HEK293 (cell line): ENCODE results near the gene SLC5A1.

Source experiments
- CTCF ChIA-PET: fragments of 350-600 bp; formaldehyde crosslinking; extraction: SDS; loops from one replicate; lab custom pipeline; 2021; ENCODE audit warnings: antibody characterized with exemption; lab: Yijun Ruan, JAX
- POLR2A ChIA-PET: fragments of 300-600 bp; formaldehyde crosslinking; extraction: SDS; loops from one replicate; lab custom pipeline; 2020; ENCODE audit warnings: antibody characterized with exemption, inconsistent platforms; lab: Yijun Ruan, JAX
- H3K27ac ChIP-seq: fragments of 200-500 bp; sonication (Bioruptor generic); 2 replicates; pipeline ENCODE4 v1.5.1; 2014; ENCODE audit warnings: low read depth, low read length, control low read depth, inconsistent platforms; ENCODE audit errors: extremely low read depth
- H3K36me3 ChIP-seq, 2 experiments: fragments of 200-500 bp in 1 of 2; sonication (Bioruptor generic) in 1 of 2; 1 replicate in 1 of 2; 2 replicates in 1 of 2; pipeline ENCODE4 v1.5.1; 2014 to 2017; ENCODE audit warnings: inconsistent platforms in 2 of 2, low read length in 2 of 2; ENCODE audit not compliant: control insufficient read depth in 2 of 2, insufficient read depth in 1 of 2
- H3K4me1 ChIP-seq: fragments of 200-500 bp; sonication (Bioruptor generic); 2 replicates; pipeline ENCODE4 v1.5.1; 2014; ENCODE audit warnings: mild to moderate bottlenecking, low read length, inconsistent platforms; ENCODE audit not compliant: control insufficient read depth, insufficient read depth
- H3K4me3 ChIP-seq: 2 replicates; pipeline ENCODE4 v1.5.1; 2011; ENCODE audit warnings: low read depth, mild to moderate bottlenecking, control low read depth, low read length, moderate library complexity
- H3K9me3 ChIP-seq: fragments of 200-500 bp; sonication (Bioruptor generic); 2 replicates; pipeline ENCODE4 v1.5.1; 2014; ENCODE audit warnings: low read depth, low read length, inconsistent platforms; ENCODE audit not compliant: control insufficient read depth, insufficient read depth
- BCL11B ChIP-seq: fragments of 450-650 bp; formaldehyde crosslinking; IDR thresholded peaks from 2 replicates; pipeline ENCODE4 v1.5.1; 2016; ENCODE audit warnings: low read depth, missing biosample characterization, missing genetic modification characterization
- CTCF ChIP-seq: fragments of 450-650 bp; formaldehyde crosslinking; IDR thresholded peaks from 2 replicates; pipeline ENCODE4 v1.5.1; 2016; ENCODE audit warnings: missing biosample characterization, missing genetic modification characterization
- EGR2 ChIP-seq: fragments of 450-650 bp; formaldehyde crosslinking; IDR thresholded peaks from 2 replicates; pipeline ENCODE4 v1.5.1; 2016; ENCODE audit warnings: low read depth, missing biosample characterization, missing genetic modification characterization
- GFI1B ChIP-seq: fragments of 450-650 bp; formaldehyde crosslinking; IDR thresholded peaks from 2 replicates; pipeline ENCODE4 v1.5.1; 2016; ENCODE audit warnings: missing biosample characterization, missing genetic modification characterization
- GLIS1 ChIP-seq: fragments of 450-650 bp; formaldehyde crosslinking; IDR thresholded peaks from 2 replicates; pipeline ENCODE4 v1.5.1; 2016; ENCODE audit warnings: missing biosample characterization, missing genetic modification characterization
- PRDM4 ChIP-seq: fragments of 450-650 bp; formaldehyde crosslinking; IDR thresholded peaks from 2 replicates; pipeline ENCODE4 v1.5.1; 2017; ENCODE audit warnings: missing biosample characterization, missing genetic modification characterization
- ZBTB8A ChIP-seq: fragments of 450-650 bp; formaldehyde crosslinking; IDR thresholded peaks from 2 replicates; pipeline ENCODE4 v1.5.1; 2016; ENCODE audit warnings: missing biosample characterization, missing genetic modification characterization
- ZIC2 ChIP-seq: fragments of 450-650 bp; formaldehyde crosslinking; IDR thresholded peaks from 2 replicates; pipeline ENCODE4 v1.5.1; 2016; ENCODE audit warnings: missing biosample characterization, missing genetic modification characterization
- ZNF2 ChIP-seq: fragments of 450-650 bp; formaldehyde crosslinking; IDR thresholded peaks from 2 replicates; pipeline ENCODE4 v1.5.1; 2016; ENCODE audit warnings: missing biosample characterization, missing genetic modification characterization
- ZNF398 ChIP-seq: fragments of 450-650 bp; formaldehyde crosslinking; IDR thresholded peaks from 2 replicates; pipeline ENCODE4 v1.5.1; 2017; ENCODE audit warnings: missing biosample characterization, missing genetic modification characterization
- ZNF518A ChIP-seq: fragments of 450-650 bp; formaldehyde crosslinking; conservative IDR thresholded peaks from 2 replicates; pipeline ENCODE4 v1.5.1; 2016; ENCODE audit warnings: low read depth, missing biosample characterization, missing genetic modification characterization
- ZNF530 ChIP-seq: fragments of 450-650 bp; formaldehyde crosslinking; IDR thresholded peaks from 2 replicates; pipeline ENCODE4 v1.5.1; 2016; ENCODE audit warnings: low read depth, missing biosample characterization, missing genetic modification characterization
- ZNF548 ChIP-seq: fragments of 450-650 bp; formaldehyde crosslinking; IDR thresholded peaks from 2 replicates; pipeline ENCODE4 v1.5.1; 2016; ENCODE audit warnings: missing biosample characterization, missing genetic modification characterization
- ZNF596 ChIP-seq: fragments of 450-650 bp; IDR thresholded peaks from 2 replicates; pipeline ENCODE4 v1.5.0; 2018; ENCODE audit warnings: missing biosample characterization, mild to moderate bottlenecking, missing genetic modification characterization, moderate library complexity
- ZNF664 ChIP-seq: fragments of 450-650 bp; formaldehyde crosslinking; IDR thresholded peaks from 2 replicates; pipeline ENCODE4 v1.5.1; 2016; ENCODE audit warnings: missing biosample characterization, missing genetic modification characterization
- ZNF701 ChIP-seq: fragments of 450-650 bp; formaldehyde crosslinking; IDR thresholded peaks from 2 replicates; pipeline ENCODE4 v1.5.1; 2016; ENCODE audit warnings: missing biosample characterization, missing genetic modification characterization
- ZNF776 ChIP-seq: fragments of 450-650 bp; formaldehyde crosslinking; IDR thresholded peaks from 2 replicates; pipeline ENCODE4 v1.5.0; 2017; ENCODE audit warnings: missing biosample characterization, missing genetic modification characterization, borderline replicate concordance

The SLC5A1 gene

GRCh38 chr22:32066820-32067219 is 23.8 kb downstream of the SLC5A1 start (continued):
- TF ChIP-seq ZNF2 (tag by site-specific recombination), result no peak
- TF ChIP-seq ZBTB8A (tag by site-specific recombination), result no peak
- no peak for TF ChIP-seq GFI1B (tag by site-specific recombination)

- Histone ChIP-seq H3K36me3 (no peaks in the 10 kb centered on the region), H3K9me3 (no peaks in the 10 kb centered on the region), H3K27ac (no peak overlapping the region), H3K4me1 (no peaks in the 10 kb centered on the region), H3K4me3 (no peak overlapping the region)
- TF ChIP-seq ZNF664 (tag by site-specific recombination) (no peak), ZNF596 (tag by site-specific recombination) (no peak), GLIS1 (peak; percentile 51), BCL11B (tag by site-specific recombination) (no peak), ZIC2 (tag by site-specific recombination) (peak; percentile 99), ZNF701 (tag by site-specific recombination) (no peak), ZNF398 (tag by site-specific recombination) (no peak)
- ChIA-PET CTCF (interaction anchor here (0.6 to 2.8 kb wide), 3 partner anchors 16 to 90 kb away, joined by 3 to 10 read pairs (median 5); no protein-coding TSS in a partner anchor), POLR2A (no interaction called here)
Observed at GRCh38 chr22:32067613-32068012, 24.6 kb downstream of the SLC5A1 start.

- Histone ChIP-seq H3K4me1 (no peaks in the 10 kb centered on the region), H3K27ac (no peak overlapping the region), H3K9me3 (no peaks in the 10 kb centered on the region), H3K36me3 (no peaks in the 10 kb centered on the region), H3K4me3 (no peak overlapping the region)
- CTCF ChIA-PET, result interaction anchor here (0.6 to 2.8 kb wide), 3 partner anchors 53 to 99 kb away, joined by 3 to 10 read pairs (median 3); no protein-coding TSS in a partner anchor
- TF ChIP-seq ZNF530 (tag by site-specific recombination) (no peak), ZNF518A (tag by site-specific recombination) (no peak), ZNF548 (no peak), CTCF (tag by site-specific recombination) (no peak), EGR2 (no peak), PRDM4 (tag by site-specific recombination) (no peak), ZNF776 (tag by site-specific recombination) (no peak)
- POLR2A ChIA-PET, result no interaction called here
Observed at GRCh38 chr22:32069579-32070372, 26.7 kb downstream of the SLC5A1 start.
